Astrocyte of the cerebellum (primary cell): ENCODE results near the gene FANCC.
A peak's percentile ranks its signal among the peaks of the same experiment; 100 is the strongest.

Experiments
- DNase-seq: peaks from one replicate; pipeline ENCODE4 v3.0.0-alpha.2; 2011; ENCODE audit warnings: low read depth
- H3K4me3 ChIP-seq: 2 replicates; pipeline ENCODE4 v1.5.1; 2011; ENCODE audit warnings: mild to moderate bottlenecking, low read depth, low read length, moderate library complexity
- in situ Hi-C: cut with HindIII; loops from 2 replicates; pipeline ENCODE4 v1.10.0; 2017; ENCODE audit warnings: low sequenced_read_pairs
- TF ChIP-seq, protein P1 (sequence below): IDR thresholded peaks from 2 replicates; pipeline ENCODE4 v1.5.1; 2012; ENCODE audit warnings: low read length, low read depth, moderate library complexity, mild to moderate bottlenecking; ENCODE audit errors: missing control alignments

The FANCC gene

GRCh38 chr9:95090023-95090791 is 227.3 kb downstream of the FANCC start:
- in situ Hi-C loops = no loop called here

DNA sequence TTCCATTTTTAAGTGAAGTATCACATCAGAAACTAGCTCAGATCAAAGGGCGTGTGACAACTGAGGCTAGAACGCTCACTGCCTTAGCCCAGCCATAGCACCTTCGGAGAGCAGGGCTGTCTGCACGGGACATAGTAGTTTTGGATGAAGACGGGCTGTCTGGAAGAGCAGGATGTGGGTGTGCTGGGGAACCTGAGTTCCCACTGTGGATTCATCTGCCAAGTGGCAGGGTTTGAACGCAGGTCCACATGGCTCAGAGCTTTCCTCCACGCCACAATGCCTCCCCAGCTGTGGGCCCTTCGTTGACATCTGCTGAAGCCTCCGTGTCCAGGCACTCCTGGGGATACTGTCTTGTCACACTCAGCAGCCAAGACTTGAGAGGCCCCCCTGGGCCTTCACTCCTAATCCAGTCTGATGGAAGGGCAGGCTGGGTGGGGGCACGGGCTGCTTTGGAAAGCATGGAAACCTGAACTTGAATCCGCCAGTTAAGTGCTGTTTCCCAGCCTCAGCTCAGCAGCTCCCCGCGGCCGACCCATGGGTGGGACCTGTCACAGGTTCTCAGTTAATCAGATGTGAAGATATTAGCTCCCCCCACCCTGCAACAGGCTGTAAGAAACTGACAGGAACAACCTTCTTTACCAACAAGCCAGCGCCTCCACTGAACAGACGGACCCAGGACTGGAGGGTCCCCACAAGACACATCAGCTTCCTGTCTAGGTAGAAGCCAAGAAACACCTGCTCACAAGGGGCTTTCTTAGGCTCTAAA is 228.1 kb downstream of the FANCC start:
- H3K4me3 ChIP-seq = no peak overlapping the region
- TF ChIP-seq, protein P1, sequence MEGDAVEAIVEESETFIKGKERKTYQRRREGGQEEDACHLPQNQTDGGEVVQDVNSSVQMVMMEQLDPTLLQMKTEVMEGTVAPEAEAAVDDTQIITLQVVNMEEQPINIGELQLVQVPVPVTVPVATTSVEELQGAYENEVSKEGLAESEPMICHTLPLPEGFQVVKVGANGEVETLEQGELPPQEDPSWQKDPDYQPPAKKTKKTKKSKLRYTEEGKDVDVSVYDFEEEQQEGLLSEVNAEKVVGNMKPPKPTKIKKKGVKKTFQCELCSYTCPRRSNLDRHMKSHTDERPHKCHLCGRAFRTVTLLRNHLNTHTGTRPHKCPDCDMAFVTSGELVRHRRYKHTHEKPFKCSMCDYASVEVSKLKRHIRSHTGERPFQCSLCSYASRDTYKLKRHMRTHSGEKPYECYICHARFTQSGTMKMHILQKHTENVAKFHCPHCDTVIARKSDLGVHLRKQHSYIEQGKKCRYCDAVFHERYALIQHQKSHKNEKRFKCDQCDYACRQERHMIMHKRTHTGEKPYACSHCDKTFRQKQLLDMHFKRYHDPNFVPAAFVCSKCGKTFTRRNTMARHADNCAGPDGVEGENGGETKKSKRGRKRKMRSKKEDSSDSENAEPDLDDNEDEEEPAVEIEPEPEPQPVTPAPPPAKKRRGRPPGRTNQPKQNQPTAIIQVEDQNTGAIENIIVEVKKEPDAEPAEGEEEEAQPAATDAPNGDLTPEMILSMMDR = no peak
- in situ Hi-C loops = no loop called here
- no peak for DNase-seq

More at GRCh38 chr9:95090023-95090791, 227.3 kb downstream of the FANCC start:
- no peak overlapping the region for H3K4me3 ChIP-seq
- TF ChIP-seq, protein P1 = no peak
- no peak for DNase-seq

DNA sequence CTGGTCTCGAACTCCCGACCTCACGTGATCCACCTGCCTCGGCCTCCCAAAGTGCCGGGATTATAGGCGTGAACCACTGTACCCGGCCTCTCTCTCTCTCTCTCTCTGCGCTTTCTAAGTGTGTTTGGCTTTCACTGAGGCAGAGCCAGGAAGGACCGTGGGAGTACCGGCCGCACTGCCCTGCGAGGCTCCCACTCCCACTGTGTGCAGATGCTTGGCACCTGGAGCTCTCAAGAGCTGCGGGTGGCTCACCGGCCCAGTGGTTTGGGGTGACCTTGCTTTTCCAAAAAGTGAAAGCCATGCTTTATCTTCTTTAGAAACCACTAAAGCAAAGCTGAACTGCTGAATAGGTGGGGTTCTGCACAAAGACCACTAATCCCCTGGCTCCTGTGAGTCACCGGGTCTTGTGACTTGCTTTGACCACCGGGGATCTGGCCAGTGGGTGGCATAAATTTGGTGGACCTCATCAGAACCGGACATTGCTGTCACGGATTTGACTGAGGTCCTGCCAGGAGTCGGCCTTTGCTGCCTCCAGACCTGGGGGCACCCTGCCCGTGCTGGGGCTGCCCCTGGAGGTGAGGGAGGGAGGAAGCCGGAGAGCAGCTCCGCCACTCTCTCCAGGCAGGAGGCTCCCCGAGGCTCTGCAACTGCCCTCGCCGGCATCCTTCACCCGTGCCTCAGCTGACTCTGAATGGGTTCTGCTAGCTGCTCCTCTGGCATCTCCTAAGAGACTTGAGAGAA is 228.9 kb downstream of the FANCC start:
- no peak overlapping the region for H3K4me3 ChIP-seq
- DNase-seq = no peak
- TF ChIP-seq, protein P1 = no peak
- in situ Hi-C loops = no loop called here

DNA sequence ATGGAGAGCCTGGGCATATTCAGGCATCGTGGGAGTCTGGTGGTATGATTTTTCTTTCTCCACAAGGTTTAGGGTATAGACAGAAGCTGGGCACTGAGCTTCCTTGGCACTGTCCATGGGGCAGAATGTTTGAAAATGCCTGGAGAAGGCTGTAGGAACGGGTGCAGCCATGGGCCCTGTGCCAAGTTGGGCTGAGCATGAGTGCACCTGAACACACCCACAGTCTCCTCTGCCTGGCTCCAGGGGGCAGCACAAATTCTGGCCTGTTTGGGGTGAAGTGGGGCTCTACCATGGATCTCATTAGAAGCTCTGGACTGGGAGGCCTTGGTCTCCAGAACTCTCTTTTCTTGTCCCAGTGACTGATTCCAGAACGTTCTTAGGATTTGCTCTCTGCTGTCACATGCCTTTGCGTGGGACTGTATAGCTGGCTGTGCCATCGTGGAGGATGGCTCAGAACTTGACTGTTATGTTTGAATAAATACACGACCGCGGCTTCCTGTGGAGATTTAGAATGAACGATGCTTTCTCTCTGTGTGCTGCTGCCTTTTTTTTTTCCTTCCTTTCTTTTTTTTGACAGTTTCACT is 229.8 kb downstream of the FANCC start:
- DNase-seq = no peak
- no peak overlapping the region for H3K4me3 ChIP-seq
- TF ChIP-seq, protein P1 = peak; percentile 23
- in situ Hi-C loops = no loop called here

DNA sequence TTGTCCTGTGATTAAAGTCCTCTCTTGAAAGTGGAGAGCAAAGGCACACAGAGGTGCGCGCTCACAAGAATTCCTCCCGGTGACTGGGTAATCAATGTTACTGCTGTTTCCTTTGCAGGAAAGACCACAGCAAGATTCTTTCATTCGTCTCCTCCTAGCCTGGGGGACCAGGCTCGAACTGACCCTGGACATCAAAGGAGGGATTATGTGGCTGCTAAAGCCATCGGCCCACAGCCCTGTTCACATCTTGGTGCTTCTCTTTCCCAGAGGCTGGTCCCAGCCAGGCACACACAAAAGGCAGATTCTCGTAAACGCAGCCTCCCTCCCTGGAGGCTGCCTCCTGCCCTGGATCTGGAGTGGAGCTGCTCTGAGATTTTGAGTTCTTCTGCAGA is 230.9 kb downstream of the FANCC start:
- in situ Hi-C loops = no loop called here
- TF ChIP-seq, protein P1 = no peak
- DNase-seq = no peak
- no peak overlapping the region for H3K4me3 ChIP-seq

DNA sequence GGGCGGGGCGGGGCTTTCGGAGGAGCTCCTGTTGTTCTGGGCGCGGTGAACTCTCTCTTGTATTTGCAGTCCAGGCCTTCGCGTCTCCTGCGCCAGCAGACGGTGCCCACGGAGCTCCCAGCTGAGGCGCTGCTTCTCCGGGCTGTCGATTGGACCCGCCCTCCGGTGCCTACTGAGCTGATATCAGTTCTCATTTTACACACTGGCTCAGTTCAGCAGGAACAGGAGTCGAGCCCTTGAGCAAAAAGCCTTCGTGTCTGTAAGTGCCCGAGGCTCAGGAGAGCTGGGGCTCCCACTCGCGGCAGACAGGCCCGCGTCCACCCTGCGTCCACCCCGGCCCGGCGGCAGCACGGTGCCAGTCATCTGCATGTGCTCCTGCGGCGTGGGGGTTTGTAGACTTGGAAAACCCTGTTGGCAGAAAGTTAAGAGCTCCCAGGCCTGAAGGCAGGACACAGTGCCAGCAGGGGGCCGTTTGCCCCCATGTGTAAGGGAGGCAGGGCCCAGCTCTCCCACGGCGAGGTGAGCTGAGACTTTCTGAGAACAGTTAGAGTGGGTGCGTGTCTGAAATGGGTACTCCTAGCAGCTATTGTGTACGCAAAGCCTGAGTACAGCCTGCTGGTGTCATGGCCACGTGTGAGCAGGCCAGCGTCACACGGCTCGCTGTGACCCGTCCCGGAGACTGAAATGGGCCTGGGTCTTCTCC is 231.5 kb downstream of the FANCC start:
- TF ChIP-seq, protein P1 = no peak
- no peak for DNase-seq
- in situ Hi-C loops = no loop called here
- H3K4me3 ChIP-seq = no peak overlapping the region
